ENCODE measurements around the gene TPPP2.

GRCh38 chr14:21019366-21019765, 10.7 kb upstream of the TPPP2 start:
- TF ChIP-seq EZH2 (IDR thresholded peaks at IDR 0.05; ENCODE audit: borderline replicate concordance, insufficient read depth, low read length, poor library complexity, severe bottlenecking) (no peak), SMC3 (conservative IDR thresholded peaks at IDR 0.05; ENCODE audit: poor library complexity) (no peak), MXI1 (conservative IDR thresholded peaks at IDR 0.05; ENCODE audit: poor library complexity, severe bottlenecking) (no peak), CTCF (IDR thresholded peaks at IDR 0.05; ENCODE audit: poor library complexity, severe bottlenecking) (no peak)

Measured in neural cell (in vitro differentiated cells).